Mesodermal cell (in vitro differentiated cells): ENCODE results near the gene HTRA1.

Experiments used
- H3K27ac ChIP-seq: 2 replicates; pipeline ENCODE4 v1.7.0; 2013; ENCODE audit warnings: mild to moderate bottlenecking, low read depth, low read length, moderate library complexity; ENCODE audit not compliant: severe bottlenecking
- H3K36me3 ChIP-seq: 2 replicates; pipeline ENCODE4 v1.7.1; 2013; ENCODE audit warnings: mild to moderate bottlenecking, low read length, moderate library complexity; ENCODE audit not compliant: control insufficient read depth, insufficient read depth
- H3K4me1 ChIP-seq: one replicate; pipeline ENCODE4 v1.7.1; 2013; ENCODE audit warnings: mild to moderate bottlenecking, low read length; ENCODE audit not compliant: insufficient read depth, control insufficient read depth, poor library complexity, severe bottlenecking
- H3K4me3 ChIP-seq: 2 replicates; pipeline ENCODE4 v1.7.0; 2013; ENCODE audit warnings: low read length, control low read depth, mild to moderate bottlenecking; ENCODE audit not compliant: insufficient read depth, poor library complexity, severe bottlenecking; ENCODE audit errors: extremely low read depth
- H3K9me3 ChIP-seq: 2 replicates; pipeline ENCODE4 v1.7.1; 2013; ENCODE audit warnings: mild to moderate bottlenecking, low read length, moderate library complexity; ENCODE audit not compliant: control insufficient read depth
- WGBS, 2 experiments: methylation state at CpG; one replicate each; pipeline ENCODE4 v1.1.5; 2013; ENCODE audit warnings: missing lambda C conversion rate in 2 of 2; ENCODE audit not compliant: insufficient coverage in 2 of 2; 5-methylcytosine and 5-hydroxymethylcytosine counted together

HTRA1 gene

GRCh38 chr10:122558452-122558851, 97.1 kb downstream of the HTRA1 start:
- WGBS, 2 experiments: 90 to 95% methylated on average over 5 of the region's 5 CpGs
- Histone ChIP-seq H3K4me1 (peaks cover 6% of the 10 kb centered on the region), H3K36me3 (no peaks in the 10 kb centered on the region), H3K9me3 (no peaks in the 10 kb centered on the region), H3K27ac (no peak overlapping the region), H3K4me3 (no peak overlapping the region)

GRCh38 chr10:122559228-122559627, 97.9 kb downstream of the HTRA1 start:
- Histone ChIP-seq H3K27ac (no peak overlapping the region), H3K9me3 (no peaks in the 10 kb centered on the region), H3K36me3 (no peaks in the 10 kb centered on the region), H3K4me3 (no peak overlapping the region), H3K4me1 (peaks cover 6% of the 10 kb centered on the region)
- WGBS, 2 experiments: 67 to 92% methylated on average over 1 to 2 of the region's 2 CpGs

- WGBS, 2 experiments: 98 to 100% methylated on average over 2 to 4 of the region's 4 CpGs
- Histone ChIP-seq H3K4me1 (peaks cover 6% of the 10 kb centered on the region), H3K4me3 (no peak within 1 kb of the TSS), H3K9me3 (no peaks in the 10 kb centered on the region), H3K27ac (no peak within 1 kb of the TSS), H3K36me3 (no peaks in the 10 kb centered on the region)
These were observed 99.0 kb downstream of the HTRA1 start, which contains the start of gene DMBT1 for GRCh38 chr10:122560279-122560804. Gene DMBT1 (plus strand): TSS chr10:122560754. CDS start chr10:122560771, 17 bp downstream.

- Histone ChIP-seq H3K36me3 (no peaks in the 10 kb centered on the region), H3K4me1 (peaks cover 6% of the 10 kb centered on the region), H3K9me3 (no peaks in the 10 kb centered on the region), H3K27ac (no peak overlapping the region), H3K4me3 (no peak overlapping the region)
- 52 to 70% methylated on average over 5 to 6 of the region's 6 CpGs for WGBS, 2 experiments
These were observed 99.9 kb downstream of the HTRA1 start for GRCh38 chr10:122561212-122561611.

GRCh38 chr10:122561792-122562191, 100.4 kb downstream of the HTRA1 start:
- Histone ChIP-seq H3K27ac (no peak overlapping the region), H3K36me3 (no peaks in the 10 kb centered on the region), H3K4me3 (no peak overlapping the region), H3K4me1 (peaks cover 6% of the 10 kb centered on the region), H3K9me3 (no peaks in the 10 kb centered on the region)
